Measurements from ENCODE around the gene ATG10. TPM values are rescaled to one million over a fixed set of nuclear protein-coding genes. Genes with fewer than 3 reads are reported as not detected.

The ATG10 gene
- total RNA-seq, 1 donor from 2014 or later: 6.0 TPM

DNA sequence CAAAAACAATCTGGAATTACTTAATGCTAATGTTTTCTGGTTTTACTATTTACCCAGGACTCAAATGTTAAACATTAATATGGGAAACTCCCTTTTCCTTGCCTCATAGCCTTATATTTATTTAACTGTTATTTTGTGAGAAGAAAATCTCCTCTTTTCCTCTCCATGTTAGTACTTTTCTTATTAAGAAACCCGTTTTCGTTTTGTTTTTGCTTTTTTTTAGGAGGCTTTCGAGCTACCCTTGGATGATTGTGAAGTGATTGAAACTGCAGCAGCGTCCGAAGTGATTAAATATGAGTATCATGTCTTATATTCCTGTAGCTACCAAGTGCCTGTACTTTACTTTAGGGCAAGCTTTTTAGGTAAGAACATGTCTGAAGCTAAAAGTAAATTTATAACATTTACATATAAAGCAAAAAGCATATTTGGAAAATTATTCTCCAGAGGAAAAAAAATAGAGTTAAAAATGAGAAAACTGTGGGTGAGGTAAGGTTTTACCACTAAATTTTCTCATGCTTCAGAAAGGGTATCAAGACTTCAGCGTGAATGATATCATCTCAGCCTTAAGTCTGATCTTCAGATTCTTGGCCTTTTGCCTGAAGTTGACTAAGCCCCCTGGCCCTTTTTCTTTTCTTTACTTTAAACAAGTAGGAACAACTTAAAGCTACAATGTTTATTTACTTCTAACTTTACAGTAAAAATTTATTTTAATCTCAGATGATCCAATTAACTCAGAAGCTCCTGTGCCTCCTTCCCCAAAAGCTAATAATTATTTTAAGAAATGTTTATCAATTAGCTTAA lies 192.6 kb downstream of the ATG10 start:
- Histone ChIP-seq H3K9me3 (replicated peaks) (no peaks in the 10 kb centered on the region), H3K4me3 (no peak overlapping the region), H3K36me3 (no peaks in the 10 kb centered on the region), H3K27me3 (ENCODE audit: low read depth) (no peaks in the 10 kb centered on the region), H3K27ac (replicated peaks) (peak overlapping the region; percentile 61), H3K4me1 (peaks cover 19% of the 10 kb centered on the region)
- no peak for DNase-seq
- TF ChIP-seq, protein P1, sequence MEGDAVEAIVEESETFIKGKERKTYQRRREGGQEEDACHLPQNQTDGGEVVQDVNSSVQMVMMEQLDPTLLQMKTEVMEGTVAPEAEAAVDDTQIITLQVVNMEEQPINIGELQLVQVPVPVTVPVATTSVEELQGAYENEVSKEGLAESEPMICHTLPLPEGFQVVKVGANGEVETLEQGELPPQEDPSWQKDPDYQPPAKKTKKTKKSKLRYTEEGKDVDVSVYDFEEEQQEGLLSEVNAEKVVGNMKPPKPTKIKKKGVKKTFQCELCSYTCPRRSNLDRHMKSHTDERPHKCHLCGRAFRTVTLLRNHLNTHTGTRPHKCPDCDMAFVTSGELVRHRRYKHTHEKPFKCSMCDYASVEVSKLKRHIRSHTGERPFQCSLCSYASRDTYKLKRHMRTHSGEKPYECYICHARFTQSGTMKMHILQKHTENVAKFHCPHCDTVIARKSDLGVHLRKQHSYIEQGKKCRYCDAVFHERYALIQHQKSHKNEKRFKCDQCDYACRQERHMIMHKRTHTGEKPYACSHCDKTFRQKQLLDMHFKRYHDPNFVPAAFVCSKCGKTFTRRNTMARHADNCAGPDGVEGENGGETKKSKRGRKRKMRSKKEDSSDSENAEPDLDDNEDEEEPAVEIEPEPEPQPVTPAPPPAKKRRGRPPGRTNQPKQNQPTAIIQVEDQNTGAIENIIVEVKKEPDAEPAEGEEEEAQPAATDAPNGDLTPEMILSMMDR (IDR thresholded peaks at IDR 0.05; ENCODE audit: borderline replicate concordance): no peak
- intact Hi-C loops (cut with micrococcal nuclease): loop anchor here (10.0 kb wide), 1 partner anchor 740 kb away; no protein-coding TSS in a partner anchor

DNA sequence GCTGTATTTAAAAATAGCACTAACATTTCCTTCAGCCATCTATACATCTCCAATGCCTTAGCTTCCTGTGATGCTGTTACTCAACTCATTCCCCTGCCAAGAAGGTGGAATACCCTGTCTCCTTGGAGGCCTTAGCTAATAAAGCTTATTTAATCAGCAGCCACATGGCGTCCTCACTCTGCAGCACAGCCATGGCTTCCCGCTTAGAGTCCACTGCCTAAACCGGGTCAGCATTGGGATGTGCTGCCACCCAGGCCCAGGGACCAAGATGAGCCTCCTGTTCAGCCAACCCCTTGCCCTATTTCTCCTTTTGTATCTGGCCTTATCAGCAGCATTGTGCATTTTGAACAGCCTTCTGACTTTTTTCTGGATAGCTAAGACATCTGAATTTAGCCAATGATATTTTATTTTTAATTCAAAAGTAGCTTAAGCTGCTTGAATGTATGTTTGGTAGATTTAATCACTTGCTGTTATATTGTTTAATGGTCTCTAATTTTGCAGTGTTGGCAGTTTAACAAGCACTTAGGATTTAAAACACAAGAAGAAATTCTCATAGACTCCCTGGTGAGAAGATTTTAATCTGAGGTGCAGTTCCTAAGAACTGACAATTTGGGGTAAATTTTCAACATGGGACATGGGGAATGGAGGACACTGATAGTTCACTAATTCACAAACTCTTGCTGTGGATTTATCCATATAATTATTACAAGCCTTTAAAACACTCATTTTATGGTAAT lies 193.3 kb downstream of the ATG10 start:
- DNase-seq: peak; percentile 15
- intact Hi-C loops (cut with micrococcal nuclease): loop anchor here (5.0 to 10.0 kb wide), 2 partner anchors 658 to 740 kb away; no protein-coding TSS in a partner anchor
- H3K27me3 ChIP-seq (ENCODE audit: low read depth): no peaks in the 10 kb centered on the region
- no peak overlapping the region for H3K4me3 ChIP-seq
- H3K9me3 ChIP-seq (replicated peaks): no peaks in the 10 kb centered on the region
- H3K4me1 ChIP-seq: peaks cover 19% of the 10 kb centered on the region
- H3K27ac ChIP-seq (replicated peaks): peak overlapping the region; percentile 61
- TF ChIP-seq, protein P1 (IDR thresholded peaks at IDR 0.05; ENCODE audit: borderline replicate concordance): no peak
- H3K36me3 ChIP-seq: no peaks in the 10 kb centered on the region

DNA sequence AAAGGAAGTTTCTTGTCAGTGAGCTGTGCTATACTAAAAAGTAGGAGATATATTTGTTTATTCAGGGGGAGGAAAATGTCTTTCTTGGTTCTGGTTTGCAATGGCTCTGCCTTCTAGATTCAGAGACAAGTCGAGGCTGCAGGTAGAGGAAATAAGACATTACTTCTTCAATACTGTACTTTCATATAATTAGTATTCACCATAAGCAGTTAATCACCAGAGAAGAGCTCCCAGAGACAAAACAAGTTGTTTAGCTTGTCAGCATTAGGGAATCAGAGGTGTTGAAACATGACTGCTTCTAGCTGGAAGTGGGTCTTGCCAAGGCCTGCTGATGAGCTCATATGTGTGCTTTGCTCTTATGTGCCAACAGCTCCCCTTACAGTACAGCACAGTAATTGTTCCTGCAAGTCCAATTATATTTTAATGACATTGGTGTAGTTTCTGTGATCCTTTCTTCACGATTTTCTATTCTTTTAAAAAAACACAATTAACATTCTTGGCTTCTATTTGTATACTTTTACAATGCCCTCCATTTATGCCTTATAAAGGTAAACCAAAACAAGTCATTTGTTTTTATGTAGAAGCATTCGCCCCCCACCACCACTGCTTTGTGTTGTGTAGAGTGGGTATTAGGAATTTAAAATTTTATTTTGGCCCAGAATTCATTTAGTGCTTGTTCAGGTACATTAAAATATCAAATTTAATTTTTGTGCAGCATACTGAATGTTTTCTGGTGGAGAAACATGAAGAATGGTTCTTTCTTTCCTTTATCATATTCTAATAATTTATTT lies 194.1 kb downstream of the ATG10 start:
- Histone ChIP-seq H3K4me3 (no peak overlapping the region), H3K27me3 (ENCODE audit: low read depth) (no peaks in the 10 kb centered on the region), H3K36me3 (no peaks in the 10 kb centered on the region), H3K27ac (replicated peaks) (peak overlapping the region; percentile 61), H3K4me1 (peaks cover 19% of the 10 kb centered on the region), H3K9me3 (replicated peaks) (no peaks in the 10 kb centered on the region)
- TF ChIP-seq, protein P1 (IDR thresholded peaks at IDR 0.05; ENCODE audit: borderline replicate concordance): peak; percentile 81
- peak; percentile 59 for DNase-seq
- intact Hi-C loops (cut with micrococcal nuclease): loop anchor here (5.0 to 10.0 kb wide), 2 partner anchors 659 to 741 kb away; no protein-coding TSS in a partner anchor

DNA sequence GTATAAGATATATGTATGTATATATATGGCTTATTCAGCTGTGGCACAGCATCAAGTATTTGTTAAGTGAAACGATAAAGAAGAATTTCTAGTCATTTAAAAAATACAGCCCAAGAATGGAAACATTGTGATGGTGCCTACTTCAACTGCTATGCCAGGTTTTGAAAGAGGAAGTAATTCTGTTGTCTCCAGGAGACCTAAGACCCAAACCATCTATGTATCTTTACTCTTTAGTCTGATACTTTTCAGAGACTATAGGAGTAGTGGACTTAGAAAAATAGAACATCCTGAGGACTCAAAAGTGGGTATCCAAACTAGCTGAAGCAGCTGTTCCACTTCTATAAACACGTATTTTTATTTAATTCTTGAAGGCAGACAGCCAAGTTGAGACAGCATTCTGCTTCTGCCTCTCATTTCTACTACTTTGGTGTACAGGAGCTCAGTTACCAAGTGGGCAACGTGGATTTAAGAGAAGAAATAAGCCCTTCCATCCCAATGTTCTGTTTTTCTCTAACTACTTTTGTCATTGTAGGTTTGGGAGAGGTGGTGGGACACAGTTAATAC lies 195.6 kb downstream of the ATG10 start:
- DNase-seq: no peak
- H3K27ac ChIP-seq (replicated peaks): no peak overlapping the region
- no peak overlapping the region for H3K4me3 ChIP-seq
- no peaks in the 10 kb centered on the region for H3K36me3 ChIP-seq
- intact Hi-C loops (cut with micrococcal nuclease): loop anchor here (5.0 to 10.0 kb wide), 2 partner anchors 660 to 743 kb away; no protein-coding TSS in a partner anchor
- TF ChIP-seq, protein P1 (IDR thresholded peaks at IDR 0.05; ENCODE audit: borderline replicate concordance): no peak
- no peaks in the 10 kb centered on the region for H3K27me3 ChIP-seq (ENCODE audit: low read depth)
- H3K4me1 ChIP-seq: peaks cover 19% of the 10 kb centered on the region
- H3K9me3 ChIP-seq (replicated peaks): no peaks in the 10 kb centered on the region

DNA sequence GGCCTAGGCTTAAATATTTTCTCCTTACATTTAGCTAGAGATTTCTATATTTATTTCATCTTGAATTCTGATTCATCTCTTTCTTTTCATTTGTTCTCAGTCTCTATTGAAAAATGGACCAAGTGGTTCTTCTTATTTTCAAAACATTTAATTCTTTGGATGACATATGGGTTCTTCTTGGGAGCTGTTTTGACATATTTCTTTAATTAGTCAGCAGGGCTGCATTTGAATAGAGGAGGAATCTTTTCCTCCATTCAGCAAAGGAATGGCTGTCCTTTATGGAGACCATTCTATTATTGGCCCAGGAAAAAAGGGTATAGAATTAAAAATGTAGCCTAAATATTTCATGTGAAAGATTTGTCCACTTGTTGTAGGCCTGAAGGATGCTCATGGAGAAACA lies 196.5 kb downstream of the ATG10 start:
- no peak for DNase-seq
- no peaks in the 10 kb centered on the region for H3K9me3 ChIP-seq (replicated peaks)
- no peak overlapping the region for H3K4me3 ChIP-seq
- no peak overlapping the region for H3K27ac ChIP-seq (replicated peaks)
- no peaks in the 10 kb centered on the region for H3K27me3 ChIP-seq (ENCODE audit: low read depth)
- no peaks in the 10 kb centered on the region for H3K36me3 ChIP-seq
- intact Hi-C loops (cut with micrococcal nuclease): loop anchor here (5.0 to 10.0 kb wide), 2 partner anchors 661 to 743 kb away; no protein-coding TSS in a partner anchor
- TF ChIP-seq, protein P1 (IDR thresholded peaks at IDR 0.05; ENCODE audit: borderline replicate concordance): no peak
- H3K4me1 ChIP-seq: peaks cover 19% of the 10 kb centered on the region

Measured in left ventricle myocardium inferior (tissue), 1 donor.